Measurements from ENCODE around the gene DCLK2.

DCLK2 gene

GRCh38 chr4:150123087-150123486 is 44.8 kb downstream of the DCLK2 start:
- no peak for DNase-seq

DNA sequence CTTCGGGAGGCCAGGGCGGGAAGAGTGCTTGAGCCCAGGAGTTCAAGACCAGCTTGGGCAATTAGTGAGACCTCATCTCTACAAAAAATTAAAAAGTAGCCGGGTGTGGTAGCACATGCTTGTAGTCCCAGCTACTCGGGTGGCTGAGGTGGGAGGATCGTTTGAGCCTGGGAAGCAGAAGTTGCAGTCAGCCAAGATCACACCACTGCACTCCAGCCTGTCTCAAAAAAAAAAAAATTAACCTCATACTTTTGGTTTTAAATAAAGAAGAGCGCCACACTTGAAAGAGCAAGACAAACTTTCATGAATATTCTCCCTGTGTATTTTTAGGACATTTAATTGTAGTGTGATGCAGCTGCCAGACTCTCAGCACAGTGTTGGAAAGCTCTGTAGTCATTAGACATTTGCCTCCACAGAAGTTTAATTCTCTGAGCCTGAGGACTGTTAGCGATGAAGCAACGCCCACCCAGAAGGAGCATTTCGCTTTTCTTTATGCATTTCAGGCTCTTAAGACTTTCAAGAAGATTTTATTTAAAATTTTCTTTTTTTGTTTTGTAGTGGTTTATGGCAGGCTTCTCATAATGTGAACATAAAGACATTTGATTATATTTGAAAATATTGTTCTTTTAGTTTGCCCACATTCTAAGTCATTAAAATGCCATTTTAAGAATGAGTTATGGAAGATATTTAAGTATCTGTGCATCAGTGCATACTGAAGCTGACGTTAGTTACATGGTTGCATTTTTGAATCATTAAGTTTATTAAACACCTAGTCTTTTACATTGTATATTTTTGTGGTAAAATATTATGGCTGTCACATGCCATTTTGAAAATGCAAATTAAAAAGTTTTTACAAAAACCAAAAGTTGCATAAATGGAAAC is 45.8 kb downstream of the DCLK2 start:
- no peak for DNase-seq

DNA sequence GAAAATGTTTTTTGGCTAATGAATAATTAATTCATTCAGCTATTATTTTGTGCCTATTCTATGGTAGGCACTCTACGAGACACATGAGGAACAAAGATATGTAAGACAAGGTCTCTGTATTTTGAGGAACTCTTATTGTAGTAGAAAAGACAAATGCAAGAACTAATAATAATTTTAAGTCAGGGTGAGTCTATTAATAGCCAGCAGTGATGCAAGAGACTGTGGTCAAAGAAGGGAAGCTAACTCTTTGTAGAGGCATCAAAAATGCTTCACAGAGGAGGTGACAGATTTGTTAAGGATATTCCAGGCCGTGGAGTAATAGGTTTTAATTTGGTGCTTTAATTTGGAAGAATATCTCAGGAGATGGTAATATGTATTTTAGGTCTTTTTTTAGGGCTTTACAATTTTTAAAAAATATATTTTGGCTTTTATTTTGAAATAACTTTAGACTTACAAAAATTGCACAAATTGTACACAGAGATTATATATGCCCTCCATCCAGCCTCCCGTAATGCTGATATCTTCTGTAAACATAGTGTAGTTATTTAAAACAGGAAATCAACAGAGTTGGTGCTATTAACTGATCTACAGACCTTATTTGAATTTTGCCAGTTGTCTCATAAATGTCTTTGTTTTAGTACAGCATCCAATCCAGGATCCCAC is 48.1 kb downstream of the DCLK2 start:
- no peak for DNase-seq

DNA sequence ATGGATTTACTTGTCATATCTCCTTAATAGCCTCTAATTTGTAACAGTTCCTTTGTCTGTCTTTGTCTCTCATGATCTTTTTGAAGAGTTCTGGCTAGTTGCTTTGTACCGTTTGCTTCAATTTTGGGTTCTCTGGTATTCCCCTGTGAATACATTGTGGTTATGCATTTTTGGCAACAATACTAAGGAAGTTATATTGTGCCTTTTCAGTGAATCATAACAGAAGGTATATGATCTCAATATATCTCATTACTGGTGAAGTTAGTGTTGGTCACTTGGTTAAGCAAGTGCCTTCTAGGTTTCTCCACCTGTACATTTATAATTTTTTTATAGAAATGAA is 48.6 kb downstream of the DCLK2 start:
- no peak for DNase-seq

GRCh38 chr4:150127757-150128156 is 49.5 kb downstream of the DCLK2 start:
- no peak for DNase-seq

GRCh38 chr4:150130933-150131332 is 52.7 kb downstream of the DCLK2 start:
- no peak for DNase-seq

DNA sequence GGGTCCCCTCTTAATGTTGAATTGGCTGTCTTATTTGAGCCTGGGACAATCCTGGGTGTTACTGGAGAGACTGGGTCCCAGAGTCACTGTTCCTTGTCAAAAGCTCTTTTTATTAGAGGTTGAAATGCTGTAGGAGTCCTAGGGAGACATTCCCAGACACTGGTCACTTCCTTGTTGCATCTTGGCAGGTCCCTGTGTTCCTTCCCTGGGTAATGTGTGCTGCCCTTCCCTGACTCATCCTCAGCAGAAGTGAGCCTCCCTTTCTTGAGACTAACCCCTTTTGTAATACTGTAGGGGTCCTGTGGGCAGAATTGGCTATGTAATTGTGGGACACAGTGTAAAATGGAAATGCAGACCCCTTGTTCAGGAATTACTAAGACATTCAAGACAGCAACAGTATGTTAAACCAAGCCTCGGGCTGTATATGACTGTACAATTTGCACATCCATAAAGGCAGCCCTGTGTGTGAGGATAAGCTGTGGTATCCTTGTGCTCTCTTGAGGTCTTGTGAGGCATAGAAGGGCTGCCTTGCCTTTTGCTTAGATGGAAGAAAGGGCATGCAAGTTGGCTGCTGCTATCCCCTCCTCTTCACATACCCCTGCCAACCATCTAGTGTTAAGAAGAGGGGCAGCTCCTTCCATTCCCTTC is 53.5 kb downstream of the DCLK2 start:
- DNase-seq = no peak

- DNase-seq = no peak
Observed at GRCh38 chr4:150133605-150134004, 55.4 kb downstream of the DCLK2 start.

GRCh38 chr4:150135134-150135772 is 57.0 kb downstream of the DCLK2 start:
- DNase-seq = no peak

GRCh38 chr4:150136036-150136435 is 57.8 kb downstream of the DCLK2 start:
- no peak for DNase-seq

DNA sequence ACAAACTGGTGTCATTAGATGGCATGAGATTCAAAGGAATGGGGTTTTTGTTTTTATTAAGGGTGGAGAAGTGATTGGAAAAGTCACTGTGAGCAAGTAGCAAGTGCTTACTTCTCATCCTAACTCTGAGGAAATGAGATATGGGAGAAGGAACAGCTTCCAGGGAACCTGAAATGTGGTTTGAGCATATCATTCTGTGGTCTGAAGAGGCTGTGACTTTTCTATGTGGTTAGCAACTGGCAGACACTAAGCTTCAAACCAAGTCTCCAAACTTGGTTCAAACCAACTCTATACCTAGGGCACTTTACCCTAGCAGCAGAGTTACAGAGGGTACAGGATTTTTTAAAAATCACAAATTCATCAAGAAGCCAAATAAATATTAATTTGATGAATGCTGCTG is 58.2 kb downstream of the DCLK2 start:
- DNase-seq = no peak

DNA sequence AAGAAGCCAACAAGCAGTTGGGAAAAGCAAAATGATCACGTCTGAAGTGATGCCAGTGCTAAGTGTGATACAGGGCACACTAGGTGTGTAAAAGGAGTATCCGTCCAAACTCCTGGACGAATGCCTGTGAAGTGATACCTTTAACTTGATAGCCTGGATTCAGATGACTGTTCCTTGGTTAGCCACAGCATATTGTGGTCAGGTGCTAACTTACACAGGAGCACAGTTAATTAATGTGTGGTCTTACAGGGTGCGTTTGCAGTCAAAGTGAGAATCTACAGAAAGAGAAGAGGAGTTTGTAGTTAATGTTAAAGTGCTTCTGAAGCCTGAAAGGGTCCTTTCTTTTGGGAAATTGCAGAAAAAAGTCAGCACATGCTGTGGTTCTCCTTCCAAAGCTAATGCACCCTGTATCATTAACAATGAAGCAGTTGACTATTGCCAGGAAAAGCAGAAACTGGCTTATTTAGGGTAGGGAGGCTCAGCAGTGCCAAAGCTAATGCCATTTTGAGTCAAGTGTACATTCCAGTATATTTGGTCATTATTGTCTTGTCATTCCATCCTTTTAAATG is 61.1 kb downstream of the DCLK2 start:
- no peak for DNase-seq

- no peak for DNase-seq
Observed at GRCh38 chr4:150140774-150141400, 62.6 kb downstream of the DCLK2 start.

GRCh38 chr4:150141756-150142155 is 63.5 kb downstream of the DCLK2 start:
- no peak for DNase-seq

- no peak for DNase-seq
Observed at GRCh38 chr4:150142831-150143230, 64.6 kb downstream of the DCLK2 start.

DNA sequence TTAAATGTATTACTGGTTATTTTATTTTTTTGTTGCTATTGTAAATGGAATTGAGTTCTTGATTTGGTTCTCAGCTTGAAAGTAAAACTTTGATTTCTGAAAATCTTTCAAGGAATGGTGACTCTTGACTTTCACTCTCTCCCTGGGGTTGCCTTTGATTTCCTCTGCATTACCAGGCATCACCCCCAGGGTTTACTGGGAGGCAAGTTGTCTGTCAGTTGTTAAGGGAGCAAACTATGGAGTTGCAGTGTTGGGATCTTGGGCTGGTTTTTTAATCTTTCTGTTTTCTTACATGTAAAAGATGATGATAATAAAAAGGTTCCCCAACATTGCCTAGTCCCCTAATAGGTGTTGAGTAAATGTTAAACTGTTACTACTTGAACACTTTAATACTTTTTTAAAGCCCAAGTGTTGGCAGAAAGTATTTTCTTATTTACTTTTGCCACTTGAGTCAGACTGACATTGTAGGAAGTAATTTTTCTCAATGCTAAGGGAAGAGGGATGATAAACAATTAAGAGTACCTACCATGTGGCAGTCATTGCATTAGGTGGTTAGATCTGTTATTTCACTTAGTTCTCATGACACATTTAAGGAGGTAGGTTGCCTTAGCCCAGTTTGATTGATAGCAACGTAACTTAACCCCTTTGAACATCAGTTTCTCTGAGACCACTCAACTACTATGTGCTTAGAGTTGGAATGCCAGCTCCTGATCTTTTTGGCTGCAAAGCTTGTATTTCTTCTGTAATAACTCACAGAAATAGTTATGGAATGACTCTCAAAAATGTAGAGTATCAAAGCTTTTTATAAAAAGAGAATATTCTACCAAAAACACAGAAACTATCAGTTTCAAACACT is 67.1 kb downstream of the DCLK2 start:
- DNase-seq = no peak

DNA sequence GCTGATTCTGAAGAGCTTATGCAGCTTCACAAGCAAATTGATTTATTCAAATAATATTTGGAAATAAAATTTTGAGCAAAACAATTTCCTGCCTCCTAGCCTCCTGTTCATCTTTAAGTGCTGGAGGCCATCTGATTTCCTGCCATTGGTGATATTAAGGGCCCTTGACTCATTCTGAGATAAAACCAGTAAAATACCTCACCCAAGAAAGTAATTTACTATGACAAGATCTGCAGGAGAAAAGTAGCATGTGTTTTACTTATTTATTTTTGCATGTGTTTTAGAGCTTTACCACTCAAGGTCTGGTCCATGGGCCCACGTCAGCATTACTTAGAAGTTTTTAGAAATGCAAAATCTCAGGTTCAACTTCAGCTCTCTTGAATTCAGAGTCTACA is 67.7 kb downstream of the DCLK2 start:
- no peak for DNase-seq

DNA sequence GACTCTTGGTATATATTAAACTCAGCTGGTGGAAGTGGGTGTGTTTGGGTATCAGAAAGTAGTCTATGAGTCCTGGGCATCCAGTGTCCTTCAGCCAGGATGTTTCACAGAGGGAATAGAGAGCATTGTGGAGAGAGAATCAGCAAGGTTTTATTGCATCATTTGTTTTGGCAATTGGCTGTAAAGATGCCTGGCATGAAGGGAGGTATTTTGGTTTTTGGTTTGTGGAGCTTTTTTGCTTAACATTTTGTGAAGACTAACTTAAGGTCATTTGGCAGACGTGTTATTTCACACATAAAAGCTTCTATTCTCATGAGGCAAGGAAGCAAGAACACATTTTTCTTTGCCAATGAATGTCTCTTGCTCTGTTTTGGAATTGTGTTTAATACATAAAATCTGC is 71.1 kb downstream of the DCLK2 start:
- DNase-seq = no peak

DNA sequence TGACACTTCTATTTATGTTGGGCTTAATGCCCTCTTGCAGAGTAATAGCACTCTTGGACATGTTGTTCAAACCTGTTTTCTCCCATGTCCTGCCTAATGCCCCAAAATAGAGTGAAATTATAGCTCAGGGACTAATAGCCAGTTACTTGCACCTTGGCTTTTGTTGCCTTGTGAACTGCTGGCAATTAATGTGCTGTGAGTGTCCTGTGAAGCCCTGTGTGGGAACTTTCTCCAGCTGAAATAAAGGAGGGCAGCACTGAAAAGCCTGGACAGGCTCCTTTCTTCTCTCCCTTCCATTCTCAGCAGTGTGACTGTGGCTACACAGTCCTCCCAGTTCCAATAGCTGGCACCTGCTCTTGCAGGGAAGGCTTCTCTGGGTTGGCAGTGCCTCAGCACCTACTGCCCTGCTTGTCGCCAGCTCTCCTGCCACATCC is 72.4 kb downstream of the DCLK2 start:
- no peak for DNase-seq

DNA sequence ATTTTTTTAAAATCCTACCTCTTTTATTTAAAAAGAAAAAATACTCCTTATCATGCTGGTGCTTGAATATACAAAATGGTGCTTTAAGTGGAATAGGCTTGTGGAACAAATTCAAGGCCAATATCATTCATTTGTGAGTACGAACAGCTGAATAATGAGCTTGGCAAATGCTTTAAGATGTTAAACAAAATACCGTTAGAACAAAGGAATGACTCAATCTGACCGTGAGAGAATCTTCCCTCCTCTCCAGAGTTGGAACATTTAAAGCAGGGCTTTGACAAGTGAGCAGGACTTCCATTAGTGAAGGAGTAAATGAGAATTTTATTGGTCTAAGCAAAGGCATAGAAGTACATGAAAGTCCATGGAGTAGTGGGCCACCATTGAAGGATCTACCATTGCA is 74.5 kb downstream of the DCLK2 start:
- DNase-seq = no peak

DNA sequence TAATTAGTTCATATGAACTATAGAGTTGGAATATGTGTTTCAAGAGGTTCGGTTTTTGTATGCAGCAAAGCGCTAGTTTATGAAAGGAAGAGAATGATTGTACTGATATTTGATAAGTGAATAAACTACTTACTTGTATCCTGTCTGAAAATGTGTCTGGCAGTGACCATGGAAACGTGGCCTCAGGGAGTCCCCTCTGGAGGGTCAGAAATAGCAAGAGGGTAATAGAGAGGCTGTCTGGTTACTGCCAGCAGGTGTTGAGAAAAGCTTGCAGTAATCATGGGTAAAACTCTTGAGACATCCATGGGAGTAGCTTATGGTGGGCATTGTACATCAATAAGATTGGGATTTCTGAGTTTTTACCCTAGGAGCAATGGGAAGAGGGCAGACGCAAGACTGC is 77.1 kb downstream of the DCLK2 start:
- DNase-seq = no peak

GRCh38 chr4:150156543-150156942 is 78.3 kb downstream of the DCLK2 start:
- DNase-seq = no peak

All from NCI-H524 (cell line).